Effector memory CD8-positive, alpha-beta T cell (primary cell): Measurements from ENCODE around the gene UTP18.
"Not testable (repeated sequence)": the region's sequence is repeated elsewhere in the genome, so short reads cannot be mapped to it uniquely, and the experiment has no call there.

ENCODE experiments used
- ATAC-seq: fragments of 150-1000 bp; cut with Tn5 transposase; replicated peaks from 2 replicates; pipeline ENCODE4 v1.10.0; 2021; ENCODE audit warnings: mild to moderate bottlenecking, moderate library complexity
- DNase-seq, 3 experiments: peaks; one replicate each; pipeline ENCODE4 v3.0.0; 2021
- H3K27ac Mint-ChIP-seq, 2 donors: one replicate each; pipeline ENCODE4 v1.8.0; 2022; ENCODE audit warnings: mild to moderate bottlenecking in 2 of 2, mixed read lengths in 2 of 2, moderate library complexity in 2 of 2
- H3K27me3 Mint-ChIP-seq, 2 donors: one replicate each; pipeline ENCODE4 v1.8.0; 2022; ENCODE audit warnings: mixed read lengths in 2 of 2
- H3K36me3 Mint-ChIP-seq: one replicate; pipeline ENCODE4 v1.8.0; 2022; ENCODE audit warnings: mild to moderate bottlenecking, moderate library complexity, mixed read lengths; ENCODE audit not compliant: insufficient read depth
- H3K4me1 Mint-ChIP-seq, 2 donors: one replicate each; pipeline ENCODE4 v1.8.0; 2022; ENCODE audit warnings: low read depth in 2 of 2, mixed read lengths in 2 of 2
- H3K4me3 Mint-ChIP-seq, 2 donors: one replicate each; pipeline ENCODE4 v1.8.0; 2022; ENCODE audit warnings: mild to moderate bottlenecking in 2 of 2, mixed read lengths in 2 of 2, moderate library complexity in 2 of 2
- H3K9me3 Mint-ChIP-seq, 2 donors: one replicate each; pipeline ENCODE4 v1.8.0; 2022; ENCODE audit warnings: mixed read lengths in 2 of 2

UTP18 gene

GRCh38 chr17:51325471-51325870 lies 65.1 kb downstream of the UTP18 start:
- Mint-ChIP-seq H3K36me3 (no peaks in the 10 kb centered on the region), H3K27me3 (peaks cover 47 to 69% of the 10 kb centered on the region in 2 donors), H3K9me3 (no peaks in the 10 kb centered on the region), H3K4me1 (no peaks in the 10 kb centered on the region), H3K27ac (no peak overlapping the region), H3K4me3 (no peak overlapping the region)
- no peak for DNase-seq
- ATAC-seq: no peak

- not testable (repeated sequence) for H3K4me1 Mint-ChIP-seq, H3K4me3 Mint-ChIP-seq, H3K9me3 Mint-ChIP-seq, DNase-seq, H3K36me3 Mint-ChIP-seq, ATAC-seq, H3K27ac Mint-ChIP-seq
- peaks cover 43 to 72% of the 10 kb centered on the region in 2 donors for H3K27me3 Mint-ChIP-seq
Observed at GRCh38 chr17:51330861-51331503, 70.6 kb downstream of the UTP18 start.

GRCh38 chr17:51335006-51335590 lies 74.8 kb downstream of the UTP18 start:
- no peaks in the 10 kb centered on the region for H3K4me1 Mint-ChIP-seq
- no peak for DNase-seq

GRCh38 chr17:51335883-51336822 lies 75.8 kb downstream of the UTP18 start:
- no peaks in the 10 kb centered on the region for H3K9me3 Mint-ChIP-seq
- ATAC-seq: no peak

More at GRCh38 chr17:51335006-51335590, 74.8 kb downstream of the UTP18 start:
- ATAC-seq: no peak
- no peaks in the 10 kb centered on the region for H3K36me3 Mint-ChIP-seq
- no peaks in the 10 kb centered on the region for H3K9me3 Mint-ChIP-seq
- no peak overlapping the region for H3K4me3 Mint-ChIP-seq
- peaks cover 34 to 54% of the 10 kb centered on the region in 2 donors for H3K27me3 Mint-ChIP-seq
- H3K27ac Mint-ChIP-seq: no peak overlapping the region

GRCh38 chr17:51341457-51341856 lies 81.1 kb downstream of the UTP18 start:
- no peak overlapping the region for H3K4me3 Mint-ChIP-seq
- no peaks in the 10 kb centered on the region for H3K36me3 Mint-ChIP-seq
- no peak overlapping the region for H3K27ac Mint-ChIP-seq
- DNase-seq: no peak
- no peaks in the 10 kb centered on the region for H3K9me3 Mint-ChIP-seq
- H3K27me3 Mint-ChIP-seq: peaks cover 49 to 51% of the 10 kb centered on the region in 2 donors
- peaks cover 0 to 3% of the 10 kb centered on the region in 2 donors for H3K4me1 Mint-ChIP-seq
- ATAC-seq: no peak

More at GRCh38 chr17:51335883-51336822, 75.8 kb downstream of the UTP18 start:
- Mint-ChIP-seq H3K4me1 (no peaks in the 10 kb centered on the region), H3K27ac (no peak overlapping the region), H3K36me3 (no peaks in the 10 kb centered on the region), H3K27me3 (peaks cover 34 to 53% of the 10 kb centered on the region in 2 donors), H3K4me3 (no peak overlapping the region)
- DNase-seq: no peak

GRCh38 chr17:51342257-51342656 lies 81.9 kb downstream of the UTP18 start:
- Mint-ChIP-seq H3K4me1 (peaks cover 0 to 3% of the 10 kb centered on the region in 2 donors), H3K9me3 (no peaks in the 10 kb centered on the region), H3K36me3 (no peaks in the 10 kb centered on the region), H3K4me3 (no peak overlapping the region), H3K27ac (no peak overlapping the region), H3K27me3 (peaks cover 49 to 51% of the 10 kb centered on the region in 2 donors)
- ATAC-seq (peak; percentile 68), DNase-seq (no peak)

- Mint-ChIP-seq H3K4me3 (no peak overlapping the region), H3K4me1 (peaks cover 0 to 3% of the 10 kb centered on the region in 2 donors), H3K36me3 (no peaks in the 10 kb centered on the region), H3K27me3 (peaks cover 33 to 53% of the 10 kb centered on the region in 2 donors), H3K27ac (no peak overlapping the region), H3K9me3 (no peaks in the 10 kb centered on the region)
- no peak for DNase-seq
- ATAC-seq: no peak
Observed at GRCh38 chr17:51344532-51344931, 84.2 kb downstream of the UTP18 start.

GRCh38 chr17:51346218-51346982 lies 86.1 kb downstream of the UTP18 start:
- Mint-ChIP-seq H3K27me3 (peaks cover 46 to 67% of the 10 kb centered on the region in 2 donors), H3K36me3 (no peaks in the 10 kb centered on the region), H3K4me3 (no peak overlapping the region), H3K9me3 (no peaks in the 10 kb centered on the region), H3K4me1 (peaks cover 0 to 3% of the 10 kb centered on the region in 2 donors), H3K27ac (no peak overlapping the region)
- ATAC-seq (no peak), DNase-seq (no peak)
